Keratinocyte (primary cell): Measurements from ENCODE around the gene S100A7. TPM values are rescaled to one million over a fixed set of nuclear protein-coding genes. Genes with fewer than 3 reads are reported as not detected.

Source experiments
- DNase-seq: peaks from one replicate; pipeline ENCODE4 v3.0.0-alpha.2; 2011; ENCODE audit warnings: low read depth, missing footprints, low spot score
- FAIRE-seq: peaks from 2 replicates; lab custom pipeline; 2011; peaks lifted over from hg19 to GRCh38; lab: Jason Lieb, UNC
- H2AFZ ChIP-seq: 2 replicates; pipeline ENCODE4 v1.6.0; 2012; ENCODE audit warnings: low read length, control low read depth, inconsistent platforms; ENCODE audit not compliant: control insufficient read depth
- H3K27ac ChIP-seq: 2 replicates; pipeline ENCODE4 v1.5.1; 2011; ENCODE audit warnings: low read length; ENCODE audit not compliant: control insufficient read depth, insufficient read depth
- H3K27me3 ChIP-seq: 3 replicates; pipeline ENCODE4 v1.6.0; 2011; ENCODE audit warnings: low read length; ENCODE audit not compliant: control insufficient read depth, insufficient read depth; ENCODE audit errors: extremely low read depth
- H3K36me3 ChIP-seq, 2 experiments: 2 replicates in 1 of 2; 3 replicates in 1 of 2; pipeline ENCODE4 v1.5.1; 2011; ENCODE audit warnings: low read length in 2 of 2, mild to moderate bottlenecking in 1 of 2; ENCODE audit not compliant: control insufficient read depth in 2 of 2, insufficient read depth in 2 of 2; ENCODE audit errors: extremely low read depth in 1 of 2
- H3K4me1 ChIP-seq: 3 replicates; pipeline ENCODE4 v1.5.1; 2011; ENCODE audit warnings: low read length; ENCODE audit not compliant: control insufficient read depth, insufficient read depth; ENCODE audit errors: extremely low read depth
- H3K4me2 ChIP-seq: 3 replicates; pipeline ENCODE4 v1.6.0; 2011; ENCODE audit warnings: low read depth, low read length; ENCODE audit not compliant: control insufficient read depth, insufficient read depth; ENCODE audit errors: extremely low read depth
- H3K4me3 ChIP-seq, 3 experiments: fragments of 200-600 bp in 1 of 3; sonication (generic) in 1 of 3; 2 replicates in 2 of 3; 3 replicates in 1 of 3; pipeline ENCODE4 v1.5.1; 2011 to 2016; ENCODE audit warnings: low read length in 3 of 3, mild to moderate bottlenecking in 3 of 3, control low read depth in 2 of 3, inconsistent platforms in 1 of 3, low read depth in 1 of 3, mixed read lengths in 1 of 3, mixed run types in 1 of 3, moderate library complexity in 1 of 3; ENCODE audit not compliant: control insufficient read depth in 2 of 3, insufficient read depth in 2 of 3; ENCODE audit errors: extremely low read depth in 1 of 3
- H3K79me2 ChIP-seq: 2 replicates; pipeline ENCODE4 v1.6.0; 2012; ENCODE audit warnings: low read length; ENCODE audit not compliant: control insufficient read depth, insufficient read depth
- H3K9ac ChIP-seq: 3 replicates; pipeline ENCODE4 v1.6.0; 2011; ENCODE audit warnings: low read length; ENCODE audit not compliant: control insufficient read depth, insufficient read depth; ENCODE audit errors: extremely low read depth
- H3K9me1 ChIP-seq: 3 replicates; pipeline ENCODE4 v1.6.0; 2011; ENCODE audit warnings: low read length; ENCODE audit not compliant: control insufficient read depth, insufficient read depth; ENCODE audit errors: extremely low read depth
- H3K9me3 ChIP-seq: 2 replicates; pipeline ENCODE4 v1.5.1; 2012; ENCODE audit warnings: low read depth, low read length; ENCODE audit not compliant: control insufficient read depth
- H4K20me1 ChIP-seq: 3 replicates; pipeline ENCODE4 v1.6.0; 2011; ENCODE audit warnings: low read length; ENCODE audit not compliant: control insufficient read depth, insufficient read depth; ENCODE audit errors: extremely low read depth
- EZH2 ChIP-seq: IDR thresholded peaks from one replicate; pipeline ENCODE4 v1.6.1; 2012; ENCODE audit warnings: inconsistent platforms, mild to moderate bottlenecking, low read length, moderate library complexity
- dilution Hi-C: fragments of 300-500 bp; cut with MboI; formaldehyde crosslinking; loops from one replicate; pipeline ENCODE4 v1.7.0; 2020; ENCODE audit warnings: low sequenced_read_pairs; ENCODE audit not compliant: extremely low pct_ligation_motif_present
- polyA plus RNA-seq, 5 experiments: library from polyadenylated mRNA; depleted of rRNA in 3 of 5; stranded (reverse) in 3 of 5; stranded (forward) in 1 of 5; unstranded in 1 of 5; fragments of >200 nt; gene quantifications; 1 replicate in 1 of 5; 2 replicates in 3 of 5; 3 replicates in 1 of 5; pipeline versions ENCODE4 v1.2.1 to v1.2.3, GENCODE V29; 2011 to 2012; ENCODE audit warnings: missing spikeins in 2 of 5, low read depth in 1 of 5, low replicate concordance in 1 of 5
- TF ChIP-seq, protein P1 (sequence below), 3 experiments: IDR thresholded peaks in 1 of 3; conservative IDR thresholded peaks in 1 of 3; optimal IDR thresholded peaks in 1 of 3; 2 replicates in 2 of 3; 3 replicates in 1 of 3; pipeline versions ENCODE3 to v1.5.1; 2011; ENCODE audit warnings: low read length in 3 of 3, mild to moderate bottlenecking in 3 of 3, moderate library complexity in 2 of 3, control low read depth in 1 of 3, inconsistent platforms in 1 of 3; ENCODE audit not compliant: insufficient read depth in 2 of 3; ENCODE audit errors: extremely low read depth in 1 of 3

The S100A7 gene
- polyA plus RNA-seq, 1 donor (not counting 4 experiments of a cell fraction or from before 2014, with no cell fraction given), result 31.2 TPM

DNA sequence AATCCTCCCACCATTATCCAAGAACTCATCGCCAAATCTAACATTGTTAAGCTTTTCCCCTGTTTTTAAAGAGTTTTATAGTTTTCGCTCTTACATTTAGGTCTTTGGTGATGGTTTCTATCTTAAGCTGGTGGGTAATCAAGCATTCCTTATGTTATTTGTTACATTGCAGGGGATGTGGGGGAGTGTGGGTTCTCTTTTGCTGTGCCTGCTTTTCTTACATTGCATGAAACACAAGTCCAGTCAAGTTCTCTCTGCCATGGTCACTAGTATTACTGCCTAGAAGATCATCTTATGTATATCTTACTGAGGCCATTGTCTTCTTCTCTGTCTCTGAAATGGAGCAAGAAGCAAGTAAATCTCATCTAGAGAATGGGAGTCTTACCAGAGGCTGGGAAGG is 27.3 kb upstream of the S100A7 start:
- no peaks in the 10 kb centered on the region for H3K36me3 ChIP-seq
- TF ChIP-seq, protein P1, sequence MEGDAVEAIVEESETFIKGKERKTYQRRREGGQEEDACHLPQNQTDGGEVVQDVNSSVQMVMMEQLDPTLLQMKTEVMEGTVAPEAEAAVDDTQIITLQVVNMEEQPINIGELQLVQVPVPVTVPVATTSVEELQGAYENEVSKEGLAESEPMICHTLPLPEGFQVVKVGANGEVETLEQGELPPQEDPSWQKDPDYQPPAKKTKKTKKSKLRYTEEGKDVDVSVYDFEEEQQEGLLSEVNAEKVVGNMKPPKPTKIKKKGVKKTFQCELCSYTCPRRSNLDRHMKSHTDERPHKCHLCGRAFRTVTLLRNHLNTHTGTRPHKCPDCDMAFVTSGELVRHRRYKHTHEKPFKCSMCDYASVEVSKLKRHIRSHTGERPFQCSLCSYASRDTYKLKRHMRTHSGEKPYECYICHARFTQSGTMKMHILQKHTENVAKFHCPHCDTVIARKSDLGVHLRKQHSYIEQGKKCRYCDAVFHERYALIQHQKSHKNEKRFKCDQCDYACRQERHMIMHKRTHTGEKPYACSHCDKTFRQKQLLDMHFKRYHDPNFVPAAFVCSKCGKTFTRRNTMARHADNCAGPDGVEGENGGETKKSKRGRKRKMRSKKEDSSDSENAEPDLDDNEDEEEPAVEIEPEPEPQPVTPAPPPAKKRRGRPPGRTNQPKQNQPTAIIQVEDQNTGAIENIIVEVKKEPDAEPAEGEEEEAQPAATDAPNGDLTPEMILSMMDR (optimal IDR thresholded peaks at IDR 0.05 in 1 of 3, IDR thresholded peaks at IDR 0.05 in 1 of 3, conservative IDR thresholded peaks at IDR 0.05 in 1 of 3; ENCODE audit: extremely low read depth in 1 of 3, insufficient read depth in 2 of 3, low read length in 3 of 3), result no peak
- TF ChIP-seq EZH2, result no peak
- FAIRE-seq (no peak), DNase-seq (no peak)
- no peak overlapping the region for H3K27ac ChIP-seq
- no peak overlapping the region for H3K4me3 ChIP-seq
- H3K4me2 ChIP-seq, result no peak overlapping the region
- H3K27me3 ChIP-seq, result peaks cover 4% of the 10 kb centered on the region
- no peak overlapping the region for H2AFZ ChIP-seq
- no peak overlapping the region for H3K9ac ChIP-seq
- no peaks in the 10 kb centered on the region for H3K79me2 ChIP-seq
- no peaks in the 10 kb centered on the region for H3K9me3 ChIP-seq
- no peaks in the 10 kb centered on the region for H4K20me1 ChIP-seq
- peaks cover 30% of the 10 kb centered on the region for H3K4me1 ChIP-seq
- dilution Hi-C loops, result no loop called here
- no peaks in the 10 kb centered on the region for H3K9me1 ChIP-seq

DNA sequence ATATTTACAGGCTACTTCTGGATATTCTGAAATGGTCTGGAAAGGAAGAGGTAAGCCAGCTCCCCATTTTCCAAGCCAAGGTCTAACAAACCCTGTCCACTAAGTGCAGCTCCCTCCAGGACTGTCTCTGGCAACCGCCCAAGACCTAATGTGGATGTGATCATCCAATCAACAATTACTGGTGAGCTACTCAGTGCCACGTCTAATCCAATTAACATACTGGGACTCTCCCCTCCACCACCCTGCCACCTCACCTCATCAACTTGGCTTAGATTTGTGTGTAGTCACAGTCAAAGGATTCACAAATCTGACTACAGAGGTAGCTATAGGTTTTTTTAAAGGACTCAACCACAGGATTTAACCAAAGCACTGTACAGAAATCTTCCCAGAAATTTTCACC is 25.4 kb upstream of the S100A7 start:
- no peak overlapping the region for H3K27ac ChIP-seq
- no peaks in the 10 kb centered on the region for H3K79me2 ChIP-seq
- FAIRE-seq, result peak; percentile 56
- TF ChIP-seq EZH2, result no peak
- TF ChIP-seq, protein P1 (optimal IDR thresholded peaks at IDR 0.05 in 1 of 3, IDR thresholded peaks at IDR 0.05 in 1 of 3, conservative IDR thresholded peaks at IDR 0.05 in 1 of 3; ENCODE audit: extremely low read depth in 1 of 3, insufficient read depth in 2 of 3, low read length in 3 of 3), result no peak
- peaks cover 21% of the 10 kb centered on the region for H3K4me1 ChIP-seq
- no peak overlapping the region for H3K4me3 ChIP-seq
- H3K9ac ChIP-seq, result no peak overlapping the region
- H3K4me2 ChIP-seq, result no peak overlapping the region
- peaks cover 4% of the 10 kb centered on the region for H3K27me3 ChIP-seq
- H2AFZ ChIP-seq, result no peak overlapping the region
- DNase-seq, result no peak
- H3K9me3 ChIP-seq, result no peaks in the 10 kb centered on the region
- dilution Hi-C loops, result no loop called here
- H3K36me3 ChIP-seq, result no peaks in the 10 kb centered on the region
- H3K9me1 ChIP-seq, result no peaks in the 10 kb centered on the region
- no peaks in the 10 kb centered on the region for H4K20me1 ChIP-seq
